Nephron progenitor cell (in vitro differentiated cells): ENCODE data around the gene HOXC4.
A peak's percentile ranks its signal among the peaks of the same experiment; 100 is the strongest.

Experiments used
- DNase-seq: peaks from one replicate; pipeline ENCODE4 v3.0.0; 2021
- H3K27ac Mint-ChIP-seq: 2 replicates; pipeline ENCODE4 v1.8.0; 2021; ENCODE audit warnings: mild to moderate bottlenecking, moderate library complexity, mixed read lengths
- H3K27me3 Mint-ChIP-seq: 2 replicates; pipeline ENCODE4 v1.8.0; 2021; ENCODE audit warnings: mild to moderate bottlenecking, low read depth, mixed read lengths; ENCODE audit not compliant: poor library complexity
- H3K36me3 Mint-ChIP-seq: 2 replicates; pipeline ENCODE4 v1.8.0; 2021; ENCODE audit warnings: low read depth, mixed read lengths
- H3K4me1 Mint-ChIP-seq: 2 replicates; pipeline ENCODE4 v1.8.0; 2021; ENCODE audit warnings: mixed read lengths
- H3K4me3 Mint-ChIP-seq: 2 replicates; pipeline ENCODE4 v1.8.0; 2021; ENCODE audit warnings: mild to moderate bottlenecking, moderate library complexity, mixed read lengths
- H3K9me3 Mint-ChIP-seq: 2 replicates; pipeline ENCODE4 v1.8.0; 2021; ENCODE audit warnings: mild to moderate bottlenecking, moderate library complexity, mixed read lengths
- CTCF ChIP-seq: fragments of 200-600 bp; sonication (generic); IDR thresholded peaks from 2 replicates; pipeline ENCODE4 v1.5.0; 2021; ENCODE audit warnings: antibody characterized with exemption

The HOXC4 gene

GRCh38 chr12:54010972-54011664, 42.5 kb upstream of the HOXC4 start:
- peak overlapping the region; percentile 91 for H3K4me3 Mint-ChIP-seq
- peaks cover 79% of the 10 kb centered on the region for H3K4me1 Mint-ChIP-seq
- peak overlapping the region; percentile 98 for H3K27ac Mint-ChIP-seq
- no peaks in the 10 kb centered on the region for H3K9me3 Mint-ChIP-seq
- peaks cover 25% of the 10 kb centered on the region for H3K36me3 Mint-ChIP-seq
- no peak for TF ChIP-seq CTCF
- H3K27me3 Mint-ChIP-seq = peaks cover 6% of the 10 kb centered on the region
- peak; percentile 50 for DNase-seq

GRCh38 chr12:54011665-54012532, 41.7 kb upstream of the HOXC4 start:
- peak overlapping the region; percentile 91 for H3K4me3 Mint-ChIP-seq
- no peaks in the 10 kb centered on the region for H3K9me3 Mint-ChIP-seq
- peaks cover 6% of the 10 kb centered on the region for H3K27me3 Mint-ChIP-seq
- no peak for TF ChIP-seq CTCF
- no peak for DNase-seq
- H3K4me1 Mint-ChIP-seq = peaks cover 72% of the 10 kb centered on the region
- peaks cover 21% of the 10 kb centered on the region for H3K36me3 Mint-ChIP-seq
- H3K27ac Mint-ChIP-seq = peak overlapping the region; percentile 98

GRCh38 chr12:54012631-54013409, 40.8 kb upstream of the HOXC4 start:
- no peak for TF ChIP-seq CTCF
- H3K27ac Mint-ChIP-seq = peak overlapping the region; percentile 98
- H3K4me3 Mint-ChIP-seq = peak overlapping the region; percentile 91
- H3K27me3 Mint-ChIP-seq = peaks cover 6% of the 10 kb centered on the region
- H3K9me3 Mint-ChIP-seq = no peaks in the 10 kb centered on the region
- DNase-seq = no peak
- H3K4me1 Mint-ChIP-seq = peaks cover 62% of the 10 kb centered on the region
- peaks cover 21% of the 10 kb centered on the region for H3K36me3 Mint-ChIP-seq

- Mint-ChIP-seq H3K4me1 (peaks cover 56% of the 10 kb centered on the region), H3K9me3 (no peaks in the 10 kb centered on the region), H3K27ac (peak overlapping the region; percentile 97), H3K36me3 (peaks cover 24% of the 10 kb centered on the region), H3K27me3 (peaks cover 6% of the 10 kb centered on the region), H3K4me3 (peak overlapping the region; percentile 91)
- no peak for DNase-seq
- no peak for TF ChIP-seq CTCF
Measured at GRCh38 chr12:54014377-54015017, 39.1 kb upstream of the HOXC4 start.

- H3K27me3 Mint-ChIP-seq = peaks cover 6% of the 10 kb centered on the region
- DNase-seq = no peak
- H3K27ac Mint-ChIP-seq = peak overlapping the region; percentile 97
- H3K9me3 Mint-ChIP-seq = no peaks in the 10 kb centered on the region
- peaks cover 24% of the 10 kb centered on the region for H3K36me3 Mint-ChIP-seq
- no peak for TF ChIP-seq CTCF
- peak overlapping the region; percentile 91 for H3K4me3 Mint-ChIP-seq
- H3K4me1 Mint-ChIP-seq = peaks cover 61% of the 10 kb centered on the region
Measured at GRCh38 chr12:54015018-54015931, 38.4 kb upstream of the HOXC4 start.
